AML-193 (cell line): ENCODE measurements around the gene FRMD3.
A peak's percentile ranks its signal among the peaks of the same experiment; 100 is the strongest.

ENCODE experiments used
- DNase-seq, 2 experiments: peaks; one replicate each; lab custom pipeline; 2025; lab: John Stamatoyannopoulos, UW

Gene FRMD3

DNA sequence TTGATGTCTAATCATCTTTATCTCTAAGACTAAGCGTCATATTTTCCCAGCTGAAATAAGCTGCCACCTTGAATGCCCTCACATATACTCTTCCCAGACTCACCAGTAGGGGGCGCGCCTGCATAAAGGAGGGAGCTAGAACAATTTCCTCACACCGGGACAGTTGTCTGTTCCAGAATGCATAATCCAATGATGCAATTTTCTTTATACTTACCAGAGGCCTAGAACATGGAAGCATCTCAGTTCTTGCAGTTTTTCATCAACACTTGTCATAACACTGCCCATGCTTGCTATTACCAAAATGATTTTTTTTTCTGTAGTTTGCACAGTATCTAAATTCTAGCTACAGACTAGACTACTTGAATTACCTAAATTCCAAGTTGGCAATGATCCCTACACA, 203.9 kb downstream of the FRMD3 start:
- peak; percentile 79 to 86 for DNase-seq

DNA sequence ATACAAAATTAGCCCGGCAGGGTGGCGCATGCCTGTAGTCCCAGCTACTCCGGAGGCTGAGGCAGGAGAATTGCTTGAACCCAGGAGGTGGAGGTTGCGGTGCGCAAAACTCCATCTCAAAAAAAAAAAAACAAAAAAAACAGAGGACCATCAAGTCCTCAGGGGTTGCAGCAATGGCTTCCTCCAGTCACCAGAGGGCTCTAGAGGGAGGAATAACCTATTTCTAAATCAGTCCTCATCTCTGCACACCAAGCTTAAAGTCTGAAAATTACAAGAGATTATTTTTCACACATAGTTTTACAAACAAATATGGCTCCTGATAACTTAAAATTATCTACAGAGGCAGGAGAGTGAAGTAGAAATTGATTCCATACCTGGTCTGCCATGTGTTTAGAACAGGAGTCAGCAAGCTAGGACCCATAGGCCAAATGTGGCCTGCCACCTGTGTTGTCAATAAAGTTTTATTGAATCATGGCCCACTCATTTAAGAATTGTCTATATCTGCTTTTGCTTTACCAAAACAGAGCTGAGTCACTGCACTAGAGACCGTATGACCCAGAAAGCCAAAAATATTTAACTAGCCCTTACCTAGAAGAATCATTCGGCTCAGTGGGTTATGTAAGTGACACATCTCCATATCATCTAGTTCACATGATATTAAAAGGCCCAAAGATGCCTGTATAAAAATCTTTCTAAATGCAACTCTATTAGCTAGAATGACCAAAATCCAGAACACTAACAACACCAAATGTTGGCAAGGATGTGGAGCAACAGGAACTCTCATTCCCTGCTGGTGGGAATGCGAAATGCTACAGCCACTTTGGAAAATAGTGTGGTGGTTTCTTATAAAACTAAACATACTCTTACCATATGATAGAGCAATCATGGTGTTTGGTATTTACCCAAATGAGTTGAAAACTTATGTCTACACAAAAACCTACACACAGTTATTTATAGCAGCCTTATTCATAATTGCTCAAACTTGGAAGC, 207.7 kb downstream of the FRMD3 start:
- DNase-seq = peak in 1 of 2 experiments; percentile 10

DNA sequence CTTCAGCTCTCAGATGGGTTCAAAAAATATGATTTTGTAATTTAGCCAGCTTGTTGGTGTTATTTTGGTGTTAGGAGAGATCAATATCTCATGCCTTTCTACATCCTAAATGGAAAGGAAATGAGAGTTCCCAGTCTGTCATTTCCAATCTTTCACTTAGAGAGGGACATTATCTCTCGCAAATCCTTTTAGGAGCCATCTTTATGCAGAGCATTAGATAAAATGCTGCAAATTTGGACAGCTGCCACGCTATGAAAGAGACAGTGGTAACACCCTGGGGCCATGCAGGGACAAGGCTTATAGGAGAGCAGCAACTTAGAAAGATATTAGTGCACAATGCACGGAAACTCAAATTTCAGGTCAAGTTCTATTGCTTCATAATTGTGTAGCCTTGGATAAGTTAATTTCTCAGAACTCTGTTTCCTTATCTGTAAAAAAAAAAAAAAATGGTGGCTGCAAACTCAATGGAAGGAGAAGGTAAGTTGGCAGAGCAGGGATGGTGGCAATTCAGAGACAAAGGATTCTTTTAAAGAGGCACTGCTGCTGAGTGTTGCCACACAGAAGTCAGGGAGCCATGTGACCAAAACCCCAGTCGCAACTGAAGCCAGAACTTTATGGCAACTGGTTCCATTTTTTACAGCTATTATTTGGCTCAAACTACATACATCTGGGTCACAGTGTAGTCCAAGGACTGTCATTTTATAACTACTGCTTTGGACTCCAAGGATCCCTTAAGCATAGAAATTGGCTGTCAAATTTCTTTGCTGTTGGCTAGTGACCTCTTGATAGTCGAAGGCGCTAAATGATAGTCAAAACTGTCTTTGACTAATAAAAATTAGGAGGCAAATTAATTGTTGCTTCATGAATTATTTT, 210.2 kb downstream of the FRMD3 start:
- no peak for DNase-seq

DNA sequence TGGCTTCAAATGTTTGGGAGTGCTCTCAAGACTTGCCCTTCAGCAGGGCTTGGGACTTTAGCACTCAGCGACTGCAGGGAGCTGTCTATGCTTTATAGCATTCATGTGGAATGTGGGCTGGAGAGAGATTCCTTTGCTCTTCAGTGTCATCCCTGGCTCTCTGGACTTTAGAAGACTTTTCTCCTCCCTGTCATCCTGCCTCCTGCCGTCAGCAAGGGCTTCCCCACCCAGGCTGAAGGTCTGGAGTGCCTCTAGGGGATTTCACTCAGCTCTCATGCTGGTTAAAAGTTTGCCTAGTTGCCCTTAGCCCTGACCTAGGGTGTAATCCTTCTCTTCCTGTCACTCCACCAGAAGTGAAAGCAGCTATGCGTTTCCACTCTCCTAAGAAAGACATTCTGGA, 210.9 kb downstream of the FRMD3 start:
- no peak for DNase-seq

DNA sequence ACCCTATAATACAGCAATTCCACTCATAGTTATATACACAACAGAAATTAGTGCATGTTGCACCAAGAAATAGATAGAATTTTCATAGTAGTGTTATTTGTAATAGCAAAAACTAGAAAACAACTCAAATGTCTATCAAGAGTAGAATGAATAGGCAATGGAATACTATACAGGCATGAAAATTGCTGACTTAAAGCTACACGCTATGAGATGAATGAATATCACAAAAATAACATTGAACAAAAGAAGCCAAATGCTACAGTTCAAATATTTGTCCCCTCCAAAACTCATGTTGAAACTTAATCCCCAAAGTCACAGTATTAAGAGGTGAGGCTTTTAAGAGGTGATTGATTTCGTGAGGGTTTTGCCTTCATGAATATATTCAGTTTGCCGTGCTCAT, 215.1 kb downstream of the FRMD3 start:
- no peak for DNase-seq

DNA sequence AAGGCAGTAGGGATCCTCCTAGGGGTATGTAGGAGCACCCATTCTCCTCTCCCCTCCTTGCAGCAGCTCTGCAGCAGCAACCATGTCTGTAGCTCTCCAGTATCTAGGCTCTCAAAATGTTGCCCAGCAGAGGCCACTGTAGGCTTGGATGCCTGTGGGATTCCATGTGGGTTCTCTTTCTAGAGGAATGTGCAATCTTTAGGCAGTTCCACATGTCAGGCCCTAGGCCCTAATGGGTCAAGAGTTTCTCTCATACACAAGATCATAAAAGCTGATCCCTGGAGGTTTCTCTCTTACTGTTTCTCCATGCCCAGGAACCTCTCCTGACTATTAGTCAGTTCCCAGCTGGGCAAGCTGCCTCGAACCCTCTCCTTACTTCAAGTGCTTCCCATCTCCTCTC, 215.8 kb downstream of the FRMD3 start:
- no peak for DNase-seq

DNA sequence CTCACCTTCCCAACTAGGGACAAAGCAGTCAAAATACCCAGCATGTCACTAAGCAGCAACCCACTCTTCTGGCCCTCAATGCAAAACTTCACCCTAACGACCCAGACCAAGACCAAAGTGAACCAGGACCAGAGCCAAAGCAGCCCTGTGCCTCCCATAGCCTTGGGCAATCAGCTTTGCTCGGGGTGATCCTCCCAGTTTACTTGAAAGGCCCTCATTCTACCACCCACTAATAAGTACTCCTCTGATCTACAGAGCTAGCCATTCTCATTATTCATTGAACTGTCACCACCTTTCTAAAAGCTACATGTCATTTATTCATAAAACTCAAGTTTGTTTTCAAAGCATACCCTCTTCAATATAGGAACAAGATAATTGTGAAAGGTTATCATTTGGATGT, 221.0 kb downstream of the FRMD3 start:
- no peak for DNase-seq

DNA sequence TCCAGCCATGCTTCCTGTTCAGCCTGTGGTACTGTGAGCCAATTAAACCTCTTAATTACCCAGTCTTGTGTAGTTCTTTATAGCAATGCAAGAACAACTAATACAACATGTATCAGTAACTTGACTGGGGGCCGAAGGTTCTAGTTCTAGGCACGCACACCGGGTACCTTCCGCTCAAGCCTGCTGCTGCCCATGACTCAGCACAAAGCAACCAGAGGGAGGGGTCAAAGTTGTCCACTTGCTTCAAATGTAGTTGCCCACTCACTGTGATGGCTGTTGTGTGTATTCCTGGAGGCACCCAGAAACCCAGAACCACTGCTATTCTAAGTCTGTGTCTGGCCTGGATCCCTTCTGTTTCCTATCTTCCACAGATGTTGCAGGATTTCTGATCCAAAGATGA, 222.6 kb downstream of the FRMD3 start:
- no peak for DNase-seq

DNA sequence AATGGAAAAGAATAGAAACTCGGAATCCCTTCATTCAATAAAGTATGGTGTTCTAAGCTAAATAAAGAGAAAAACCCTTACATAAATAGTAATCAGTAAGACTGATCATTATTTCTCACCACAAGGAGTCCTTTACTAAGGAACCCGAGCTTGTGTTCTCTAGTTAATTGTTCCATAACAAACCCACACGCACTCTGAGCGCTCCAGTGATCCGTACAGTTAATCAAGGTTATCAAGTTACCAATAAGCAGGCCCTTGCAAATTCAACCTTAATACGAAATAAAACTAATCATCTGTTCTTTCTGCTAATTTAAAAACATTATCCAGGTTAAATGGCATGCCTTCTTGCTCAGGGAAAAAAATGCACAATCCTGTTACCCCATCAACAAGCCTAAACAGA, 224.4 kb downstream of the FRMD3 start:
- DNase-seq = no peak

DNA sequence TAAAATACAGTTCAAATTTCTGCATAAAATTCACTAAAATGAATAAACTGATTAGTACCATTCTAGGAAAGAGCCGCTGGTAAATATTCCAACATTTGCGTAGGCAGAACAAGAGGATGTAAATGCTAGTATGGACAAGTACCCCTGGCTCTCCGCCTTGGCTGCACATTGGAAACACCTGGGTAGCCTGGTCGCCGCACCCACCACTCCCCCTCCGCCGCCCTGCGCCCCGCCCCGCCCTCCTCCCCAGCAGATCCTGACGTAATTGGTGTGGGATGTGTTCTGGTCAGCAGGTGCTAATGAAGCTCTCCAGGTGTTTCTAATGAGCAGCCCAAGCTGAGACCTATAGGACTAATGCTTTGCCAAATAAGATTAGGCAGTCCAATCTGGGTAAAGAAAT, 225.7 kb downstream of the FRMD3 start:
- no peak for DNase-seq

DNA sequence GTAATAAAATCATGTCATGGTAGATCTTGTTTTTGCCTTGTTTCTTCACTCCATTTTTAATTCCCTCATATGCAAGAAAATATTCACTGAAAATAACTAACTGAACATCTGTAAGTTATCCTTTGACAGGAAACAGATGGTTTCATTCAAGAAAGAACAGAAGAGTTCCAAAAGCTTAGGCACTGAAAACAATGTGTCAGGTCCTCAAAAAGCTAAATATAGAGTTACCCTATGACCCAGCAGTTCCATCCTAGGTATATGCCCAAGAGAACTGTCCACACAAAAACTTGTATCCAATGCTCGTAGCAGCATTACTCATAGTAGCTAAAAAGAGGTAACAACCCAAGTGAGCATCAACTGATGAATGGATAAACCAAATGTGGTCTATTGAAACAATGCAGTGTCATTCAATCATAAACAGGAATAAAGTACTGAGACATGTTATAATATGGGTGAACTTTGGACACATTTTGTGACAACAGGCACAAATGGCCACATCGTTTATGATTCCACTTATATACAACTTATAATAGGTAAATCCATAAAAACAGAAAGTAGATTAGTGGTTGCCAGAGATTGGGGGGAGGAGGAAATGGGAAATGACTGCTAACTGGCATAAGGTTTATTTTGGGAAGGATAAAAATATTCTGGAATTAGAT, 231.0 kb downstream of the FRMD3 start:
- no peak for DNase-seq

DNA sequence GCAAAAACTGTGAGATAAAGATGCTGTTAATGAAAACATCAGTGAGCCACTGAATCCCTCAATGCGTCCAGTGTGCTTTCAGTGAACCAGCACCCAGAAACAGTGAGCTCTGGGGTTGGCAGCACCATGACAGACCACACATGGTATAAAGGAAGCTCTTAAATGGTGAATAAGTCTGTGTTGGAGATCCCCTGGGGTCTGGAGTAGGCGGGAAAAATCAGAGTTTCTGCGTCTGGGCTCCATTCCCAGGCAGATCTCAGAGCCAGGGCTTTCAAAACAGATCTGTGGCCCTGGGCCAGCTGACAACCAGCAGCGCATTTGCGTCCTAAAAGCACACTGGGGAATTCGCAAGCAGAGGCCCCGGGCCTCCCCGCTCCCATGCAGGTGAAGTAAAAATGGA, 233.5 kb downstream of the FRMD3 start:
- DNase-seq = no peak

DNA sequence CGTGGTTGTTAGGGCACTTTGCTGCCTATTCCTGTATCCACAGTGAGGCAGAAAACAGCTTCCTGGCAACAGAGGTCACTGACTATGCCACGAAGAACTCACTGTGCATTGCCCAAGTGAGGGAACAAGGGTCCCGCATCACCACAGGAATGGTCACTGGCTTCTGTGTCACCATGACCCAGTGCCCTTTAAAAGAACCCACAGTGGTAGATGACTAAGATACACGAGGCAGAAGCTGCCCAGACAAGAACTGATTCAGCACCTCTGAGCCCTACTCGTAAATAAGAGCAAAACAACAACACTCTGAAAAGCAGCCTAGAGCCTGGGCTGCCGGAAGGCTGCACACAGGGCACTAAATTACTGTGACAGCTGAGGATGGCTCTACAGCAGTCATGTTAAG, 238.6 kb downstream of the FRMD3 start:
- DNase-seq = no peak

DNA sequence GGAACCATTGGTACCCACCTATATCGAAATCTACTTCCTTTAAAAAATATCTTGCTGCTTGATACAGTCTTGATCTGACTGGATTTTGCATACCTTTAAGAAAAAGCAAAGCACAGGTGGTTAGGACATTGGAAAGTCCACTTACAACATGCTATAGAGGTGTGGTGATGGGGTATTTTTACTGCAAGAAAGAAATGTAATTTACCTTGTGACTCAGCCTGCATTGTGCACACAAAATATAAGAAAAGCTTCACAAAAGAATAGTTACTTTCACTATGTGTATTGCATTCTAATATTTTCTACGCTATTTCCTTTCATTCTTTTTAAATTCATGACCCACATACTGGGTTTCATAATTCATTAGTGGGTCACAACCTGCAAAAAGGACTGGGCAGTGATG, 239.1 kb downstream of the FRMD3 start:
- no peak for DNase-seq

DNA sequence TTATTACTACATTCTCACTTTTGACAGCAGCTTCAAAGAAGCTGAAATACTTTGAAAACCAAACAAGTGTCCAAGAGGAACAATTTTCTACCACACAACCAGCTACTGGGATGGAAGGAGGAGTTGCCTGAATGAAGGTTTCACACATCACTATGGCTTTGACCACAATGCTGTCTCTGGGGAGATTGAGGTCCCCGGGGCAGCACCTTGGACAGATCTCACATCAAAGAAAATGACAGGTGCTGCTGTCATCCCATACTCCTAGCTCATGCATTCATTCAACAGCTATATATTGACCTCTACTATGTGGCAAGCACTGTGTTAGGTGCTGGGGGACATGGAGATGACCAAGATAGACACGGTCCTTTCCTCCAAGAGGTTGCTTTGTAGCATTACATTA, 242.1 kb downstream of the FRMD3 start:
- no peak for DNase-seq

DNA sequence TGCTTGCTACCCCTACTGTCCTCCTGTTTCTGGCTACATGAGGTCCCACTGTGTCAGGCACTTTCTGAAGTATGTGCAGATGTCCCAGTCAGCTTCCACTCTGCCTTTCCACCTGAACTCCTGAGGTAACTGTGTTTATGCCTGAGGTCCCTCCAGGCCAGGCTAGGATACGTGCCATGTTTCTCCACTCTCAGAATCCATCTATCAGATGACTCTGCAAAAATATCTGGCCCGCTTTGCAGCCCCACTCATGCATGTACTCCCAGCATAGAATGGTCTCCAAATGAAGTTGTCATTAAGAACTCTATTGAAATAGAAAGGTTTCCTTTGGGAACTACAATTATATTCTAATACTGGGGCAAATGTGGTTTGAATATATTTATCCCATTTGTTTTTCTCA, 243.4 kb downstream of the FRMD3 start:
- DNase-seq = no peak

DNA sequence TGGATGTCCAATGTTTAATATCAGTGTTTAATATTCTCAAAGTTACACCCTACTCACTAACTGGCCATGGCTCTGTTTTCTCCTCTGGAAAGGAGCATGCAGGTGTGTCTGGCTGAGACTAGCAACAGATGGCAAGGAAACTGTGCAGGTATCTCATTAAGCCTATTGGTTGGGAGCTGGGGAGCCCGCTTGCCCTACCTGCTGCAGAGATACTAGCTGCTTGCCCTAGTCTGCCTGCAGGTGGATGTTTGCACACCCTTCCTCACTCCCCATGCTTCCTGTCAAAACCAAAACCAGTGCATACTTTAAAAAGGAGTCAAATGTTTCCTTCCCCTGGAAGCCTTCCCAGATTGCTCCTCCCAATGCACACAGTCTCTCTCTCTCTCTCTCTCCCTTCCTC, 247.0 kb downstream of the FRMD3 start:
- DNase-seq = no peak

DNA sequence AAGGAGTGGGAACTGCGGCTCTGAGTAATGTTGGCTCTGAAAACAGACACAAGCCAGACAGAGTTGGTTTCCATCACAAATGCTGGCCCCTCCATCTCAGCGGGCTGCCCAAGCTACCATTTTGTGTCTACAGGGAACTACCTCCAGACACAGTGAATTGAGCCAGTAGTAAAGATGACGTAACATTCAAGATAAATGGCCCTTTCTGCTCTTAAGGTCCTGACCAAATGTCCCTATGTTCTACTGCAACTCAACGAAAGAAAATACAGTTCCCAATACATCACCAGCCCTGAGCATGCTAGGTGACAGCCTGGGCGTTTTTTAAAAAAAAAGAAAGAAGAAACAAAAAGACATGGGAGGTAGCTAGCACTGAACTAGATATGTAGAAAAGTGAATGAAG, 247.5 kb downstream of the FRMD3 start:
- no peak for DNase-seq

DNA sequence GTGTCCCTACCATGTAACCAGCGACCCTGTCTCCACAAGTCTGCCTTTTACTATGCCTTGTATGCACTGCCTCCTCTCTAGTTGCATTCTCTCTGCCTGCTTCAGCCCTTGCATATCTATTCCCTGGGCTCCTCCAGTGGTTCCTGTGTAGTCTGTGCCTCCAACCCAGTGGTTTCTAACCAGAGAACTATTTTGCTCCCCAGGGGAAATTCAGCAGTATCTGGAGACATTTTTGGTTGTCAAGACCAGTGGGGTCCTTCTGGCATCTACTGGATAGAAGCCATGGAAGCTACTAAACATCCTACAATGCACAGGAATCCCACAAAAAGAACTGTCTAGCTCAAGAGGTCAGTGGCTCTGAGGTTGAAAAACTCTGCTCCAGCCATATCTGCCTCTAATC, 251.2 kb downstream of the FRMD3 start:
- no peak for DNase-seq

DNA sequence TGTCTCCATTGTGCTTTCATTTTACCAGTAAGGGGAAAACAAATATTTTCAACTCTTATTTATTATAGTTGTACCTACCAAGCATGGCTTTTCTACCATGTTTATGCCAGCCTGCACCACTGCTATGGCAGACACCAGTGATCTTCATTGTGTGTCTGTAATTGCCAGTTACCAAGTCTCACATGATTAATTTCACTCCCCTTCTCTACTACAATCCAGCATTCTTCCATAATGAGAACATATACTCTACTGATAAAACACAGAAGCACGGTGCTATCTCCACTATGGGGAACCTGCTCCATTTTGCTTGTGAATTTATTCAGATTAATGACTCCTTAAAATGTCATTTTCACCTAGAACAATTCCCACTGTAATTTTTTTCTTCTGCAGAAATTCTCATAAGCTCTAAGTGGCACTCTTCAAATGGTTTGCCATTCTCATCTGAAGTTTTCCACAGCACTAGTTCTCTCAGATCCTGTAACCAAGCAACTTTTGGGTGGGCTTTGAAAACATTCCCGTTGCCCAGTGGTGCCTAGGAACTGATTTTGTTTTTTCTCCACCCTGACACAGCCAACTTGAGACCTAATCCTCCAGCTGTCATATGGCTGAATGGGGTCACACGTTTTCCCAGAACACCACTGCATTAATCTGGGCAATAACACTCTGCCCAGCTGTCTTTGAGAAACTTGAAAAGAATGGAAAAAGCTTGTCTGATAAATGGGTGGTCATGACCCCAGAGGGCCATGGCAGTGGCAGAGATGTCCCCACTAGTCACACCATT, 252.6 kb downstream of the FRMD3 start:
- DNase-seq = no peak

DNA sequence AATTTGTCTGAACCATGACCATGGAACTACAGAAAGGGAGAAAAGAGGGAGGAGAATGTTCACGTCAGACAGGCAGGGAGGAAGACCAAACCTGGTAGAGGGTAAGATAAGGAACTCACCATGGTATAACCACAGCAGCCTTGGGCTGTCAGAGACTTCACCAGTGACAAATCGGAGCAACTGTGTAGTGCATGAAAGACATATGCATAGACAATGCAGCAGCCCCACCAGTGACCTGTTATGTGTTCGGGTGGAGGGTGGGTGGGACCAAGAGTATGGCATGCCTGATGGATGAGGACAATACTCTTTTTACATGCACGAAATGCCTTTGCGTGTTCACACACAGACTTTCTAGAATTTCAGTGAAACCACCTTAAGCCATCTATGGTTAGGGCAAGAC, 253.5 kb downstream of the FRMD3 start:
- DNase-seq = no peak

DNA sequence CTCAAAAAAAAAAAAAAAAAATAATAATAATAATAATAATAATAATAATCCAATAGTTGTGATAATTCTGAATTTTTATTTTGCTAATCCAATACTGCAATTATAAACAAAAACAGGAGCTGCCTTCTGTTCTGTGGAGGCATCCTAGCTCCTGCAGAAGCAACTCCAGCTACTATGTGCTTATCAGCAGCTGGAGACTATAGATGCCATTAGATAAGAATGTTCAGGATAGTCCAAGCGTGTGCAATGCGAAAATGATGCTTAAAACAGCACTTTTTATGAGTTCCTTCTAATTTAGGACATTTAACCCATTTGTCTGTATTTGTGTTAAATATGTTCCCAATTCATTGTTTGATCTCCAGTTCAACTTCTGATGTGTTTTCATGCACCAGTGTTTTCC, 254.7 kb downstream of the FRMD3 start:
- no peak for DNase-seq
